K562 (cell line): Measurements from ENCODE around the gene IPP. TPM values are rescaled to one million over a fixed set of nuclear protein-coding genes. Genes with fewer than 3 reads are reported as not detected.

Source experiments
- AFF1 ChIP-seq, 2 experiments: fragments of 450-650 bp; IDR thresholded peaks; 2 replicates each; pipeline ENCODE4 v1.6.1; 2018; ENCODE audit warnings: mild to moderate bottlenecking in 2 of 2, low read depth in 1 of 2; ENCODE audit not compliant: partially characterized antibody in 2 of 2
- CCAR2 ChIP-seq: fragments of 200-400 bp; formaldehyde crosslinking; IDR thresholded peaks from 2 replicates; pipeline ENCODE4 v1.6.1; 2017; ENCODE audit warnings: mild to moderate bottlenecking, low read depth, low read length
- ELK3 ChIP-seq: fragments of 450-650 bp; formaldehyde crosslinking; IDR thresholded peaks from 2 replicates; pipeline ENCODE4 v1.4.0; 2020; ENCODE audit warnings: mild to moderate bottlenecking
- NBN ChIP-seq: fragments of 450-650 bp; IDR thresholded peaks from 2 replicates; pipeline ENCODE4 v1.6.1; 2016; ENCODE audit warnings: low read depth, mild to moderate bottlenecking
- POLR3G ChIP-seq: IDR thresholded peaks from 2 replicates; pipeline ENCODE4 v1.6.1; 2011; ENCODE audit not compliant: insufficient read length, insufficient replicate concordance; ENCODE audit errors: extremely low read depth
- PTBP1 ChIP-seq: fragments of 200-400 bp; formaldehyde crosslinking; IDR thresholded peaks from 2 replicates; pipeline ENCODE4 v1.6.1; 2017; ENCODE audit warnings: low read depth, low read length
- PYGO2 ChIP-seq: fragments of 450-650 bp; IDR thresholded peaks from 2 replicates; pipeline ENCODE4 v1.6.1; 2016; ENCODE audit warnings: mild to moderate bottlenecking, missing genetic modification characterization, moderate library complexity, missing compliant biosample characterization
- ZNF124 ChIP-seq: sonication (generic); formaldehyde crosslinking; IDR thresholded peaks from 2 replicates; pipeline ENCODE4 v1.8.1; 2022; ENCODE audit warnings: missing genetic modification reagents
- ZNF778 ChIP-seq: fragments of 450-650 bp; formaldehyde crosslinking; IDR thresholded peaks from 2 replicates; pipeline ENCODE4 v1.4.0; 2020; ENCODE audit warnings: mild to moderate bottlenecking, moderate library complexity
- polyA plus RNA-seq, 8 experiments: library from polyadenylated mRNA; depleted of rRNA in 4 of 8; stranded (reverse) in 5 of 8; unstranded in 3 of 8; fragments of >200 nt; fragmentation: Nextera tagmentation in 2 of 8; fragmentation: Illumina TruSeq in 1 of 8; extraction: Ambion mirVana in 2 of 8; extraction: Trizol in 1 of 8; gene quantifications; 2 replicates each; pipeline versions ENCODE4 v1.2.1 to v1.2.3, GENCODE V29; 2011 to 2014; ENCODE audit warnings: inconsistent platforms in 1 of 8, missing spikeins in 1 of 8
- total RNA-seq, 7 experiments: library from RNA; depleted of rRNA in 6 of 7; stranded (reverse); fragments of >200 nt in 6 of 7; fragmentation: Illumina TruSeq in 2 of 7; extraction: Trizol in 2 of 7; gene quantifications; 2 replicates each; pipeline versions ENCODE4 v1.2.1 to v1.2.3, GENCODE V29; 2011 to 2021; ENCODE audit warnings: low replicate concordance in 1 of 7
- TF ChIP-seq, protein P1 (sequence below): fragments of 200-600 bp; sonication (generic); IDR thresholded peaks from one replicate; pipeline ENCODE4 v1.6.1; 2012; ENCODE audit warnings: mild to moderate bottlenecking, low read depth, low read length, inconsistent platforms

IPP gene
- total and polyA plus RNA-seq, 9 of the 15 experiments (the other 6 are each of a cell fraction or from before 2014, with no cell fraction given), result 6.9 to 15.1 (median 9.7) TPM

- TF ChIP-seq ZNF778 (CRISPR knock-in tag), result no peak
- TF ChIP-seq CCAR2, result no peak
- 0 out of 2 replicates have a peak, but pooled peaks have one; percentile 49 for TF ChIP-seq ELK3 (CRISPR knock-in tag)
- TF ChIP-seq, protein P1, sequence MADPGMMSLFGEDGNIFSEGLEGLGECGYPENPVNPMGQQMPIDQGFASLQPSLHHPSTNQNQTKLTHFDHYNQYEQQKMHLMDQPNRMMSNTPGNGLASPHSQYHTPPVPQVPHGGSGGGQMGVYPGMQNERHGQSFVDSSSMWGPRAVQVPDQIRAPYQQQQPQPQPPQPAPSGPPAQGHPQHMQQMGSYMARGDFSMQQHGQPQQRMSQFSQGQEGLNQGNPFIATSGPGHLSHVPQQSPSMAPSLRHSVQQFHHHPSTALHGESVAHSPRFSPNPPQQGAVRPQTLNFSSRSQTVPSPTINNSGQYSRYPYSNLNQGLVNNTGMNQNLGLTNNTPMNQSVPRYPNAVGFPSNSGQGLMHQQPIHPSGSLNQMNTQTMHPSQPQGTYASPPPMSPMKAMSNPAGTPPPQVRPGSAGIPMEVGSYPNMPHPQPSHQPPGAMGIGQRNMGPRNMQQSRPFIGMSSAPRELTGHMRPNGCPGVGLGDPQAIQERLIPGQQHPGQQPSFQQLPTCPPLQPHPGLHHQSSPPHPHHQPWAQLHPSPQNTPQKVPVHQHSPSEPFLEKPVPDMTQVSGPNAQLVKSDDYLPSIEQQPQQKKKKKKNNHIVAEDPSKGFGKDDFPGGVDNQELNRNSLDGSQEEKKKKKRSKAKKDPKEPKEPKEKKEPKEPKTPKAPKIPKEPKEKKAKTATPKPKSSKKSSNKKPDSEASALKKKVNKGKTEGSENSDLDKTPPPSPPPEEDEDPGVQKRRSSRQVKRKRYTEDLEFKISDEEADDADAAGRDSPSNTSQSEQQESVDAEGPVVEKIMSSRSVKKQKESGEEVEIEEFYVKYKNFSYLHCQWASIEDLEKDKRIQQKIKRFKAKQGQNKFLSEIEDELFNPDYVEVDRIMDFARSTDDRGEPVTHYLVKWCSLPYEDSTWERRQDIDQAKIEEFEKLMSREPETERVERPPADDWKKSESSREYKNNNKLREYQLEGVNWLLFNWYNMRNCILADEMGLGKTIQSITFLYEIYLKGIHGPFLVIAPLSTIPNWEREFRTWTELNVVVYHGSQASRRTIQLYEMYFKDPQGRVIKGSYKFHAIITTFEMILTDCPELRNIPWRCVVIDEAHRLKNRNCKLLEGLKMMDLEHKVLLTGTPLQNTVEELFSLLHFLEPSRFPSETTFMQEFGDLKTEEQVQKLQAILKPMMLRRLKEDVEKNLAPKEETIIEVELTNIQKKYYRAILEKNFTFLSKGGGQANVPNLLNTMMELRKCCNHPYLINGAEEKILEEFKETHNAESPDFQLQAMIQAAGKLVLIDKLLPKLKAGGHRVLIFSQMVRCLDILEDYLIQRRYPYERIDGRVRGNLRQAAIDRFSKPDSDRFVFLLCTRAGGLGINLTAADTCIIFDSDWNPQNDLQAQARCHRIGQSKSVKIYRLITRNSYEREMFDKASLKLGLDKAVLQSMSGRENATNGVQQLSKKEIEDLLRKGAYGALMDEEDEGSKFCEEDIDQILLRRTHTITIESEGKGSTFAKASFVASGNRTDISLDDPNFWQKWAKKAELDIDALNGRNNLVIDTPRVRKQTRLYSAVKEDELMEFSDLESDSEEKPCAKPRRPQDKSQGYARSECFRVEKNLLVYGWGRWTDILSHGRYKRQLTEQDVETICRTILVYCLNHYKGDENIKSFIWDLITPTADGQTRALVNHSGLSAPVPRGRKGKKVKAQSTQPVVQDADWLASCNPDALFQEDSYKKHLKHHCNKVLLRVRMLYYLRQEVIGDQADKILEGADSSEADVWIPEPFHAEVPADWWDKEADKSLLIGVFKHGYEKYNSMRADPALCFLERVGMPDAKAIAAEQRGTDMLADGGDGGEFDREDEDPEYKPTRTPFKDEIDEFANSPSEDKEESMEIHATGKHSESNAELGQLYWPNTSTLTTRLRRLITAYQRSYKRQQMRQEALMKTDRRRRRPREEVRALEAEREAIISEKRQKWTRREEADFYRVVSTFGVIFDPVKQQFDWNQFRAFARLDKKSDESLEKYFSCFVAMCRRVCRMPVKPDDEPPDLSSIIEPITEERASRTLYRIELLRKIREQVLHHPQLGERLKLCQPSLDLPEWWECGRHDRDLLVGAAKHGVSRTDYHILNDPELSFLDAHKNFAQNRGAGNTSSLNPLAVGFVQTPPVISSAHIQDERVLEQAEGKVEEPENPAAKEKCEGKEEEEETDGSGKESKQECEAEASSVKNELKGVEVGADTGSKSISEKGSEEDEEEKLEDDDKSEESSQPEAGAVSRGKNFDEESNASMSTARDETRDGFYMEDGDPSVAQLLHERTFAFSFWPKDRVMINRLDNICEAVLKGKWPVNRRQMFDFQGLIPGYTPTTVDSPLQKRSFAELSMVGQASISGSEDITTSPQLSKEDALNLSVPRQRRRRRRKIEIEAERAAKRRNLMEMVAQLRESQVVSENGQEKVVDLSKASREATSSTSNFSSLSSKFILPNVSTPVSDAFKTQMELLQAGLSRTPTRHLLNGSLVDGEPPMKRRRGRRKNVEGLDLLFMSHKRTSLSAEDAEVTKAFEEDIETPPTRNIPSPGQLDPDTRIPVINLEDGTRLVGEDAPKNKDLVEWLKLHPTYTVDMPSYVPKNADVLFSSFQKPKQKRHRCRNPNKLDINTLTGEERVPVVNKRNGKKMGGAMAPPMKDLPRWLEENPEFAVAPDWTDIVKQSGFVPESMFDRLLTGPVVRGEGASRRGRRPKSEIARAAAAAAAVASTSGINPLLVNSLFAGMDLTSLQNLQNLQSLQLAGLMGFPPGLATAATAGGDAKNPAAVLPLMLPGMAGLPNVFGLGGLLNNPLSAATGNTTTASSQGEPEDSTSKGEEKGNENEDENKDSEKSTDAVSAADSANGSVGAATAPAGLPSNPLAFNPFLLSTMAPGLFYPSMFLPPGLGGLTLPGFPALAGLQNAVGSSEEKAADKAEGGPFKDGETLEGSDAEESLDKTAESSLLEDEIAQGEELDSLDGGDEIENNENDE, result no peak
- no peak for TF ChIP-seq ZNF124 (CRISPR knock-in tag)
- TF ChIP-seq PTBP1, result no peak
- TF ChIP-seq NBN, result peak; percentile 15
- TF ChIP-seq POLR3G, result no peak
- TF ChIP-seq AFF1 (IDR thresholded peaks at IDR 0.05; ENCODE audit: low read depth in 1 of 2, partially characterized antibody in 2 of 2), result peak; percentile 40 to 51
- TF ChIP-seq PYGO2 (tag), result no peak
Observed at GRCh38 chr1:45750298-45751038, at the start of gene IPP (continued).
